ENCODE results near the gene CPNE1. TPM values are rescaled to one million over a fixed set of nuclear protein-coding genes. Genes with fewer than 3 reads are reported as not detected.
A peak's percentile ranks its signal among the peaks of the same experiment; 100 is the strongest.

CPNE1 gene
- total RNA-seq, 1 donor from 2014 or later: 142 TPM

GRCh38 chr20:35586751-35587425 is 77.8 kb downstream of the CPNE1 start:
- Mint-ChIP-seq H3K27ac (ENCODE audit: unreplicated experiment) (no peak overlapping the region), H3K9me3 (ENCODE audit: low read depth) (no peaks in the 10 kb centered on the region), H3K27me3 (ENCODE audit: low read depth) (no peaks in the 10 kb centered on the region), H3K4me3 (ENCODE audit: unreplicated experiment) (no peak overlapping the region), H3K36me3 (ENCODE audit: low read depth) (peaks cover 5% of the 10 kb centered on the region), H3K4me1 (ENCODE audit: low read depth) (no peaks in the 10 kb centered on the region)
- peak; percentile 40 for DNase-seq (ENCODE audit: low spot score)
- TF ChIP-seq CTCF (IDR thresholded peaks at IDR 0.05): no peak

- Mint-ChIP-seq H3K9me3 (ENCODE audit: low read depth) (peaks cover 4% of the 10 kb centered on the region), H3K4me3 (ENCODE audit: unreplicated experiment) (no peak overlapping the region), H3K36me3 (ENCODE audit: low read depth) (peaks cover 5% of the 10 kb centered on the region), H3K4me1 (ENCODE audit: low read depth) (no peaks in the 10 kb centered on the region), H3K27ac (ENCODE audit: unreplicated experiment) (no peak overlapping the region), H3K27me3 (ENCODE audit: low read depth) (no peaks in the 10 kb centered on the region)
- TF ChIP-seq CTCF (IDR thresholded peaks at IDR 0.05): no peak
- peak; percentile 75 for DNase-seq (ENCODE audit: low spot score)
These were observed 80.8 kb downstream of the CPNE1 start for GRCh38 chr20:35583636-35584560.

GRCh38 chr20:35582741-35583404 is 81.8 kb downstream of the CPNE1 start:
- TF ChIP-seq CTCF (IDR thresholded peaks at IDR 0.05): no peak
- Mint-ChIP-seq H3K36me3 (ENCODE audit: low read depth) (peaks cover 5% of the 10 kb centered on the region), H3K9me3 (ENCODE audit: low read depth) (peaks cover 4% of the 10 kb centered on the region), H3K27me3 (ENCODE audit: low read depth) (no peaks in the 10 kb centered on the region), H3K4me3 (ENCODE audit: unreplicated experiment) (no peak overlapping the region), H3K27ac (ENCODE audit: unreplicated experiment) (no peak overlapping the region), H3K4me1 (ENCODE audit: low read depth) (no peaks in the 10 kb centered on the region)
- DNase-seq (ENCODE audit: low spot score): peak; percentile 53

GRCh38 chr20:35582131-35582530 is 82.6 kb downstream of the CPNE1 start:
- Mint-ChIP-seq H3K9me3 (ENCODE audit: low read depth) (peaks cover 4% of the 10 kb centered on the region), H3K4me1 (ENCODE audit: low read depth) (no peaks in the 10 kb centered on the region), H3K36me3 (ENCODE audit: low read depth) (peaks cover 5% of the 10 kb centered on the region), H3K27me3 (ENCODE audit: low read depth) (no peaks in the 10 kb centered on the region), H3K27ac (ENCODE audit: unreplicated experiment) (no peak overlapping the region), H3K4me3 (ENCODE audit: unreplicated experiment) (no peak overlapping the region)
- DNase-seq (ENCODE audit: low spot score): peak; percentile 51
- TF ChIP-seq CTCF (IDR thresholded peaks at IDR 0.05): no peak

GRCh38 chr20:35579196-35579595 is 85.5 kb downstream of the CPNE1 start:
- H3K27me3 Mint-ChIP-seq (ENCODE audit: low read depth): no peaks in the 10 kb centered on the region

More at GRCh38 chr20:35579196-35579595, 85.5 kb downstream of the CPNE1 start:
- Mint-ChIP-seq H3K4me1 (ENCODE audit: low read depth) (no peaks in the 10 kb centered on the region), H3K9me3 (ENCODE audit: low read depth) (peaks cover 4% of the 10 kb centered on the region), H3K4me3 (ENCODE audit: unreplicated experiment) (no peak overlapping the region), H3K36me3 (ENCODE audit: low read depth) (peaks cover 7% of the 10 kb centered on the region), H3K27ac (ENCODE audit: unreplicated experiment) (no peak overlapping the region)
- TF ChIP-seq CTCF (IDR thresholded peaks at IDR 0.05): no peak
- DNase-seq (ENCODE audit: low spot score): peak; percentile 41
